Trophoblast cell (in vitro differentiated cells and primary cell): Measurements from ENCODE around the gene EPB41L4B.
A peak's percentile ranks its signal among the peaks of the same experiment; 100 is the strongest.

Experiments
- DNase-seq, 2 donors: peaks; one replicate each; pipeline ENCODE4 v3.0.0-alpha.2; 2016
- H2AFZ ChIP-seq: 2 replicates; pipeline ENCODE4 v1.6.1; 2013; ENCODE audit warnings: low read length, moderate library complexity, mild to moderate bottlenecking; ENCODE audit not compliant: insufficient read depth, poor library complexity
- H2AK5ac ChIP-seq: 2 replicates; pipeline ENCODE4 v1.6.1; 2013; ENCODE audit warnings: mild to moderate bottlenecking, low read length
- H2BK120ac ChIP-seq: 2 replicates; pipeline ENCODE4 v1.6.1; 2013; ENCODE audit warnings: low read length, mild to moderate bottlenecking, moderate library complexity; ENCODE audit not compliant: insufficient read depth, poor library complexity
- H2BK12ac ChIP-seq: 2 replicates; pipeline ENCODE4 v1.6.1; 2013; ENCODE audit warnings: mild to moderate bottlenecking, low read length, moderate library complexity
- H2BK5ac ChIP-seq: 2 replicates; pipeline ENCODE4 v1.6.1; 2013; ENCODE audit warnings: low read length, low read depth, moderate library complexity, mild to moderate bottlenecking; ENCODE audit not compliant: poor library complexity
- H3K14ac ChIP-seq: 2 replicates; pipeline ENCODE4 v1.6.1; 2013; ENCODE audit warnings: mild to moderate bottlenecking, low read length
- H3K18ac ChIP-seq: 2 replicates; pipeline ENCODE4 v1.6.1; 2013; ENCODE audit warnings: mild to moderate bottlenecking, low read length
- H3K23ac ChIP-seq: 2 replicates; pipeline ENCODE4 v1.6.1; 2013; ENCODE audit warnings: low read length
- H3K27ac ChIP-seq: 2 replicates; pipeline ENCODE4 v1.5.1; 2013; ENCODE audit warnings: low read depth, mild to moderate bottlenecking, inconsistent platforms, low read length, moderate library complexity
- H3K27me3 ChIP-seq: 2 replicates; pipeline ENCODE4 v1.6.1; 2013; ENCODE audit warnings: inconsistent platforms, mild to moderate bottlenecking, low read length, moderate library complexity; ENCODE audit not compliant: insufficient read depth
- H3K36me3 ChIP-seq, 2 experiments: 1 replicate in 1 of 2; 2 replicates in 1 of 2; pipeline ENCODE4 v1.6.1; 2013; ENCODE audit warnings: low read length in 2 of 2, mild to moderate bottlenecking in 2 of 2, moderate library complexity in 1 of 2; ENCODE audit not compliant: insufficient read depth in 2 of 2, control insufficient read depth in 1 of 2
- H3K4ac ChIP-seq: 2 replicates; pipeline ENCODE4 v1.6.1; 2013; ENCODE audit warnings: low read depth, mild to moderate bottlenecking, low read length, moderate library complexity
- H3K4me1 ChIP-seq, 2 experiments: 1 replicate in 1 of 2; 2 replicates in 1 of 2; pipeline ENCODE4 v1.6.1; 2013; ENCODE audit warnings: low read length in 2 of 2, mild to moderate bottlenecking in 2 of 2, moderate library complexity in 1 of 2; ENCODE audit not compliant: insufficient read depth in 2 of 2, control insufficient read depth in 1 of 2
- H3K4me2 ChIP-seq: 2 replicates; pipeline ENCODE4 v1.6.1; 2013; ENCODE audit warnings: inconsistent platforms, mild to moderate bottlenecking, low read length, moderate library complexity
- H3K4me3 ChIP-seq: 2 replicates; pipeline ENCODE4 v1.5.1; 2013; ENCODE audit warnings: mild to moderate bottlenecking, low read depth, low read length, inconsistent platforms
- H3K79me1 ChIP-seq: one replicate; pipeline ENCODE4 v1.6.1; 2013; ENCODE audit warnings: low read length
- H3K79me2 ChIP-seq: 2 replicates; pipeline ENCODE4 v1.6.1; 2013; ENCODE audit warnings: low read length, mild to moderate bottlenecking; ENCODE audit not compliant: control insufficient read depth, insufficient read depth, poor library complexity
- H3K9ac ChIP-seq: 2 replicates; pipeline ENCODE4 v1.6.1; 2013; ENCODE audit warnings: mild to moderate bottlenecking, low read length
- H3K9me3 ChIP-seq: 2 replicates; pipeline ENCODE4 v1.6.1; 2013; ENCODE audit warnings: low read depth, mild to moderate bottlenecking, control low read depth, inconsistent platforms, low read length; ENCODE audit not compliant: insufficient read depth
- H4K12ac ChIP-seq: 2 replicates; pipeline ENCODE4 v1.6.1; 2013; ENCODE audit warnings: low read depth, mild to moderate bottlenecking, low read length, moderate library complexity
- H4K8ac ChIP-seq: 2 replicates; pipeline ENCODE4 v1.6.1; 2013; ENCODE audit warnings: low read depth, mild to moderate bottlenecking, low read length, moderate library complexity
- H4K91ac ChIP-seq: one replicate; pipeline ENCODE4 v1.6.1; 2013; ENCODE audit warnings: low read depth, mild to moderate bottlenecking, low read length, moderate library complexity
- WGBS: extraction: QIAGEN DNeasy Blood & Tissue Kit; methylation state at CpG from one replicate; pipeline ENCODE4 v1.1.7; 2013; ENCODE audit warnings: missing lambda C conversion rate; ENCODE audit not compliant: insufficient read length, insufficient coverage; ENCODE audit errors: extremely low coverage; 5-methylcytosine and 5-hydroxymethylcytosine counted together

The EPB41L4B gene

GRCh38 chr9:109311731-109312130, 9.1 kb downstream of the EPB41L4B start:
- Histone ChIP-seq H2BK12ac (no peak overlapping the region), H3K4me2 (no peak overlapping the region), H3K79me2 (peaks cover 10% of the 10 kb centered on the region), H2AFZ (no peak overlapping the region), H3K27me3 (no peaks in the 10 kb centered on the region), H2BK5ac (no peak overlapping the region), H3K23ac (no peak overlapping the region), H4K8ac (no peak overlapping the region), H4K12ac (no peak overlapping the region), H3K14ac (no peak overlapping the region), H3K9me3 (no peaks in the 10 kb centered on the region), H3K4ac (no peak overlapping the region), H2AK5ac (no peak overlapping the region), H4K91ac (no peak overlapping the region), H3K27ac (no peak overlapping the region), H2BK120ac (no peak overlapping the region), H3K9ac (no peak overlapping the region), H3K79me1 (no peaks in the 10 kb centered on the region), H3K4me3 (no peak overlapping the region), H3K4me1 (peaks cover 2 to 10% of the 10 kb centered on the region in 2 experiments), H3K36me3 (peaks cover 0 to 2% of the 10 kb centered on the region in 2 experiments), H3K18ac (no peak overlapping the region)
- no CpG with 5 or more reads among the region's 7 CpGs for WGBS
- DNase-seq: no peak

DNA sequence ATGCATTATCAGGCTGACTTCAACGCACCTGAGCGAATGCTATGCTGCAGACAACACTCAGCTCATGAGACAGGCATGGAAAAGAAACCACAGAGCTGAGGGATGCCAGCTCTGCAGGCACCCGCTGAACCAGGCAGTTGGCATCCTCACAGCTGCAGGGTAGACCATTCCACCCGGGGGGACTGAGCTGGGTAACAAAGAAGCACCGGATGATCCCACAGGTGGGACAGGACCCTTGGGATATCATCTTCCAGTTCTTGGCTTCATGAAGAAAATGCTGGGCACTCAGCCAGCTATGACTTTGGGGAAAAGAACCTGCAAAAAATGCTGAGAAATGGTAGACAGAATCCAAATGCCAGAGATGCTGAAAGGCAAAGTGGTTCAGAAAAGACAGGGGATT, 9.6 kb downstream of the EPB41L4B start:
- peak overlapping the region; percentile 37 for H3K4ac ChIP-seq
- peaks cover 9% of the 10 kb centered on the region for H3K79me2 ChIP-seq
- H2BK12ac ChIP-seq: no peak overlapping the region
- no peak overlapping the region for H3K4me3 ChIP-seq
- H3K9ac ChIP-seq: no peak overlapping the region
- no peak for DNase-seq
- no peaks in the 10 kb centered on the region for H3K27me3 ChIP-seq
- no peak overlapping the region for H2AFZ ChIP-seq
- H3K36me3 ChIP-seq: peaks cover 0 to 2% of the 10 kb centered on the region in 2 experiments
- no peak overlapping the region for H3K27ac ChIP-seq
- H3K14ac ChIP-seq: no peak overlapping the region
- H3K79me1 ChIP-seq: no peaks in the 10 kb centered on the region
- H3K4me1 ChIP-seq: peaks cover 2 to 10% of the 10 kb centered on the region in 2 experiments
- WGBS: no CpG with 5 or more reads among the region's 5 CpGs
- no peak overlapping the region for H4K91ac ChIP-seq
- no peak overlapping the region for H4K12ac ChIP-seq
- no peaks in the 10 kb centered on the region for H3K9me3 ChIP-seq
- no peak overlapping the region for H3K23ac ChIP-seq
- H3K18ac ChIP-seq: no peak overlapping the region
- H2BK5ac ChIP-seq: no peak overlapping the region
- H3K4me2 ChIP-seq: no peak overlapping the region
- no peak overlapping the region for H2AK5ac ChIP-seq
- no peak overlapping the region for H2BK120ac ChIP-seq
- no peak overlapping the region for H4K8ac ChIP-seq

DNA sequence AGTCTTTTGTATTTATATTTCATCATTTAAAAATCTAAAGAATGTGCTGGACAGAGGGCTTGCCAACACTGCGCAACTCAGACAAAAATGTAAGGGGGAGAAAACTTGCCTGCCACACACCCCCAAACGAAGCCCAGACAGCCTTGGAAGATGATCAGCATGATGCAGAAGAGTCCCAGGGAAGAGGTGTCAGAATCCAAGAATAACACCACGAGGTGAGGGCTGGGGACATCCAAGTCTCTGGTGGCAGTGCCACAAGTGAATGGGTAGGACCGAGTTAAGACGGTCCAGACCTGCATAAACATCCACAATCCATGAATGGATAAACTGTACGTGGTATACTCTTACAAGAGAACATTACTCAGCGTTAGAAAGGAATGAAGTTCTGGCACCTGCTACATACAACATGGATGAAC, 10.4 kb downstream of the EPB41L4B start:
- no peaks in the 10 kb centered on the region for H3K9me3 ChIP-seq
- DNase-seq: peak in 1 of 2 donors; percentile 23
- H3K9ac ChIP-seq: no peak overlapping the region
- no peak overlapping the region for H4K12ac ChIP-seq
- no peak overlapping the region for H2BK12ac ChIP-seq
- no peaks in the 10 kb centered on the region for H3K79me1 ChIP-seq
- no peak overlapping the region for H2BK5ac ChIP-seq
- H3K4ac ChIP-seq: peak overlapping the region; percentile 19
- no peak overlapping the region for H2AFZ ChIP-seq
- no peak overlapping the region for H3K14ac ChIP-seq
- H3K4me2 ChIP-seq: no peak overlapping the region
- peaks cover 9% of the 10 kb centered on the region for H3K79me2 ChIP-seq
- H3K23ac ChIP-seq: no peak overlapping the region
- no peak overlapping the region for H3K4me3 ChIP-seq
- peaks cover 2 to 10% of the 10 kb centered on the region in 2 experiments for H3K4me1 ChIP-seq
- peaks cover 0 to 2% of the 10 kb centered on the region in 2 experiments for H3K36me3 ChIP-seq
- H3K27ac ChIP-seq: no peak overlapping the region
- H4K91ac ChIP-seq: no peak overlapping the region
- H3K18ac ChIP-seq: no peak overlapping the region
- no peak overlapping the region for H2AK5ac ChIP-seq
- H3K27me3 ChIP-seq: no peaks in the 10 kb centered on the region
- H4K8ac ChIP-seq: no peak overlapping the region
- no CpG with 5 or more reads among the region's 7 CpGs for WGBS
- no peak overlapping the region for H2BK120ac ChIP-seq

DNA sequence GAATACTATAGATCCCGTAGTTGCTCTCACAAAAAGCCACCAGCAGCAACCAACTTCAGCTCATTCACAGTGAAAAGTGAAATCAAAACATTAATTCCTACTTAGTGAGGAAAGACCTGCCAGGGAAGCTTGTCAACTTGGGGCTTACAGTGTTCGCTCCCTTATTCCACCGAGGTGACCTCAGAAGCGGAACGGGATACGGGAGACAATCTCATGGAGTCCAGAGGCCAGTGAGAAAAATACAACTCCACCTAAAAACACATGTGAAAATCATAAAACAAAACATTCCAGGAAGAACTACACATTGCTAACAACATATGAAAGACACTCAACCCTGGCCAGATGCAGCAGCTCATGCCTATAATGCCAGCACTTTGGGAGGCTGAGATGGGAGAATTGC, 11.6 kb downstream of the EPB41L4B start:
- Histone ChIP-seq H3K27me3 (no peaks in the 10 kb centered on the region), H2BK5ac (no peak overlapping the region), H3K4ac (no peak overlapping the region), H3K9ac (no peak overlapping the region), H3K36me3 (peaks cover 0 to 2% of the 10 kb centered on the region in 2 experiments), H3K23ac (no peak overlapping the region), H2BK12ac (no peak overlapping the region), H3K14ac (no peak overlapping the region), H4K8ac (no peak overlapping the region), H4K91ac (no peak overlapping the region), H4K12ac (no peak overlapping the region), H3K4me2 (no peak overlapping the region), H3K4me1 (peaks cover 2 to 9% of the 10 kb centered on the region in 2 experiments), H3K79me1 (no peaks in the 10 kb centered on the region), H3K9me3 (no peaks in the 10 kb centered on the region), H3K18ac (no peak overlapping the region), H2AFZ (no peak overlapping the region), H2AK5ac (no peak overlapping the region), H2BK120ac (no peak overlapping the region), H3K79me2 (peaks cover 9% of the 10 kb centered on the region), H3K4me3 (no peak overlapping the region), H3K27ac (no peak overlapping the region)
- no CpG with 5 or more reads among the region's 6 CpGs for WGBS
- DNase-seq: no peak
